H1 (cell line): ENCODE data around the gene IKZF1. TPM values are rescaled to one million over a fixed set of nuclear protein-coding genes. Genes with fewer than 3 reads are reported as not detected.

Source experiments
- BRCA1 ChIP-seq: IDR thresholded peaks from 2 replicates; pipeline ENCODE4 v1.6.1; 2012; ENCODE audit warnings: low read depth, low read length, improper control_type of control experiment
- JUN ChIP-seq: IDR thresholded peaks from 2 replicates; pipeline ENCODE4 v1.6.1; 2011; ENCODE audit warnings: low read depth, mild to moderate bottlenecking, improper control_type of control experiment, low read length
- polyA plus RNA-seq, 7 experiments: library from polyadenylated mRNA; depleted of rRNA in 3 of 7; stranded (reverse) in 5 of 7; unstranded in 2 of 7; fragments of >200 nt in 5 of 7; fragments of 200-250 nt in 2 of 7; gene quantifications; 1 replicate in 5 of 7; 2 replicates in 1 of 7; 4 replicates in 1 of 7; pipeline versions ENCODE4 v1.2.1 to v1.2.3, GENCODE V29; 2011 to 2013; ENCODE audit warnings: missing spikeins in 2 of 7, mixed read lengths in 2 of 7
- total RNA-seq: library from RNA; stranded (reverse); fragmentation: NEBNext Ultra II Directional; extraction: Animal tissue kit (Norgen Biotek cat#: 25700); gene quantifications from 2 replicates; pipeline ENCODE4 v1.2.1, GENCODE V29; 2021

IKZF1 gene
- total and polyA plus RNA-seq, 2 of the 8 experiments (the other 6 are each of a cell fraction or from before 2014, with no cell fraction given), result 0.74 to 1.5 TPM

- TF ChIP-seq BRCA1, result no peak
- no peak for TF ChIP-seq JUN
Measured at GRCh38 chr7:50309721-50310120, 5.2 kb downstream of the IKZF1 start (continued).
